Tibial nerve (tissue), 4 donors: ENCODE measurements around the gene TMEM63C. TPM values are rescaled to one million over a fixed set of nuclear protein-coding genes. Genes with fewer than 3 reads are reported as not detected.

Experiments used
- DNase-seq, 2 donors: peaks; one replicate each; pipeline ENCODE4 v3.0.0-alpha.2; 2019; ENCODE audit warnings: low spot score in 2 of 2
- H3K27ac ChIP-seq, 4 donors: fragments of 200-600 bp; sonication (generic) in 3 of 4; one replicate each; pipeline ENCODE4 v1.5.1; 2017 to 2019; ENCODE audit warnings: mild to moderate bottlenecking in 1 of 4
- H3K27me3 ChIP-seq, 2 donors: fragments of 200-600 bp; sonication (generic) in 1 of 2; one replicate each; pipeline versions ENCODE4 v1.5.1 to v1.6.0; 2017 to 2019
- H3K36me3 ChIP-seq, 3 donors: fragments of 200-600 bp; sonication (generic); one replicate each; pipeline ENCODE4 v1.5.1; 2018 to 2019
- H3K4me1 ChIP-seq, 4 donors: fragments of 200-600 bp; sonication (generic) in 3 of 4; one replicate each; pipeline ENCODE4 v1.5.1; 2017 to 2019
- H3K4me3 ChIP-seq, 4 donors: fragments of 200-600 bp; sonication (generic) in 3 of 4; one replicate each; pipeline ENCODE4 v1.5.1; 2017 to 2019; ENCODE audit warnings: mild to moderate bottlenecking in 1 of 4, moderate library complexity in 1 of 4
- H3K9me3 ChIP-seq, 4 donors: fragments of 200-600 bp; sonication (generic) in 3 of 4; one replicate each; pipeline ENCODE4 v1.5.1; 2017 to 2019
- CTCF ChIP-seq, 5 experiments: fragments of 200-600 bp in 3 of 5; fragments of 450-650 bp in 2 of 5; sonication (generic) in 3 of 5; IDR thresholded peaks; one replicate each; pipeline ENCODE4 v1.5.1; 2016 to 2019; ENCODE audit warnings: antibody characterized with exemption in 5 of 5, mild to moderate bottlenecking in 3 of 5, moderate library complexity in 2 of 5
- EP300 ChIP-seq, 2 donors: sonication (generic); formaldehyde crosslinking; IDR thresholded peaks; one replicate each; pipeline ENCODE4 v1.6.1; 2017; ENCODE audit warnings: antibody characterized with exemption in 2 of 2, mild to moderate bottlenecking in 1 of 2
- POLR2A ChIP-seq, 2 donors: fragments of 450-650 bp; IDR thresholded peaks; one replicate each; pipeline ENCODE4 v1.6.1; 2017; ENCODE audit warnings: antibody characterized with exemption in 2 of 2, mild to moderate bottlenecking in 2 of 2, moderate library complexity in 2 of 2
- WGBS, 2 donors: methylation state at CpG; one replicate each; pipeline ENCODE4 v1.1.5; 2018; 5-methylcytosine and 5-hydroxymethylcytosine counted together
- total RNA-seq, 4 donors: library from RNA; depleted of rRNA; stranded (reverse); fragments of >200 nt; gene quantifications; one replicate each; pipeline ENCODE4 v1.1.0, GENCODE V29; 2016

TMEM63C gene
- total RNA-seq, 4 donors from 2014 or later, result not detected

- no peaks in the 10 kb centered on the region for H3K9me3 ChIP-seq
- no peak overlapping the region for H3K4me3 ChIP-seq
- DNase-seq, result no peak
- H3K36me3 ChIP-seq, result no peaks in the 10 kb centered on the region
- WGBS, 2 donors, result 91 to 93% methylated on average over 7 of the region's 7 CpGs
- H3K4me1 ChIP-seq, result no peaks in the 10 kb centered on the region
- H3K27ac ChIP-seq, result no peak overlapping the region
- no peaks in the 10 kb centered on the region for H3K27me3 ChIP-seq
- TF ChIP-seq CTCF (IDR thresholded peaks at IDR 0.05) (no peak), EP300 (IDR thresholded peaks at IDR 0.05) (no peak), POLR2A (IDR thresholded peaks at IDR 0.05) (no peak)
These were observed 67.7 kb downstream of the TMEM63C start for GRCh38 chr14:77249286-77249685.

GRCh38 chr14:77250927-77251326 lies 69.3 kb downstream of the TMEM63C start:
- no peak overlapping the region for H3K4me3 ChIP-seq
- H3K27ac ChIP-seq, result no peak overlapping the region
- H3K36me3 ChIP-seq, result no peaks in the 10 kb centered on the region
- H3K9me3 ChIP-seq, result no peaks in the 10 kb centered on the region
- no peaks in the 10 kb centered on the region for H3K4me1 ChIP-seq
- H3K27me3 ChIP-seq, result no peaks in the 10 kb centered on the region
- TF ChIP-seq CTCF (IDR thresholded peaks at IDR 0.05) (no peak), POLR2A (IDR thresholded peaks at IDR 0.05) (no peak), EP300 (IDR thresholded peaks at IDR 0.05) (no peak)
- WGBS, 2 donors, result 77 to 86% methylated on average over 6 of the region's 6 CpGs
- no peak for DNase-seq

GRCh38 chr14:77251870-77252269 lies 70.3 kb downstream of the TMEM63C start:
- Histone ChIP-seq H3K4me3 (no peak overlapping the region), H3K4me1 (no peaks in the 10 kb centered on the region), H3K27ac (no peak overlapping the region), H3K27me3 (no peaks in the 10 kb centered on the region), H3K9me3 (no peaks in the 10 kb centered on the region), H3K36me3 (no peaks in the 10 kb centered on the region)
- no peak for DNase-seq
- no peak for TF ChIP-seq CTCF (IDR thresholded peaks at IDR 0.05)
- TF ChIP-seq EP300 (IDR thresholded peaks at IDR 0.05), result no peak
- TF ChIP-seq POLR2A (IDR thresholded peaks at IDR 0.05), result no peak
- 94% methylated on average over 11 of the region's 11 CpGs for WGBS, 2 donors

- H3K27ac ChIP-seq, result no peak overlapping the region
- no peak for DNase-seq
- no peak overlapping the region for H3K4me3 ChIP-seq
- TF ChIP-seq EP300 (IDR thresholded peaks at IDR 0.05) (no peak), POLR2A (IDR thresholded peaks at IDR 0.05) (no peak), CTCF (IDR thresholded peaks at IDR 0.05) (no peak)
- H3K9me3 ChIP-seq, result no peaks in the 10 kb centered on the region
- no peaks in the 10 kb centered on the region for H3K27me3 ChIP-seq
- no peaks in the 10 kb centered on the region for H3K36me3 ChIP-seq
- WGBS, 2 donors, result 67 to 77% methylated on average over 20 of the region's 20 CpGs
- no peaks in the 10 kb centered on the region for H3K4me1 ChIP-seq
These were observed 72.0 kb downstream of the TMEM63C start for GRCh38 chr14:77253333-77254190.

- TF ChIP-seq CTCF (IDR thresholded peaks at IDR 0.05), result no peak
- no peak for TF ChIP-seq EP300 (IDR thresholded peaks at IDR 0.05)
- H3K9me3 ChIP-seq, result no peaks in the 10 kb centered on the region
- H3K27me3 ChIP-seq, result no peaks in the 10 kb centered on the region
- H3K4me3 ChIP-seq, result no peak overlapping the region
- WGBS, 2 donors, result 96 to 98% methylated on average over 6 to 8 of the region's 8 CpGs
- no peaks in the 10 kb centered on the region for H3K4me1 ChIP-seq
- no peak overlapping the region for H3K27ac ChIP-seq
- no peak for DNase-seq
- no peaks in the 10 kb centered on the region for H3K36me3 ChIP-seq
These were observed 75.1 kb downstream of the TMEM63C start for GRCh38 chr14:77256694-77257093.
